ENCODE results near the gene ZNF143.

Gene ZNF143

DNA sequence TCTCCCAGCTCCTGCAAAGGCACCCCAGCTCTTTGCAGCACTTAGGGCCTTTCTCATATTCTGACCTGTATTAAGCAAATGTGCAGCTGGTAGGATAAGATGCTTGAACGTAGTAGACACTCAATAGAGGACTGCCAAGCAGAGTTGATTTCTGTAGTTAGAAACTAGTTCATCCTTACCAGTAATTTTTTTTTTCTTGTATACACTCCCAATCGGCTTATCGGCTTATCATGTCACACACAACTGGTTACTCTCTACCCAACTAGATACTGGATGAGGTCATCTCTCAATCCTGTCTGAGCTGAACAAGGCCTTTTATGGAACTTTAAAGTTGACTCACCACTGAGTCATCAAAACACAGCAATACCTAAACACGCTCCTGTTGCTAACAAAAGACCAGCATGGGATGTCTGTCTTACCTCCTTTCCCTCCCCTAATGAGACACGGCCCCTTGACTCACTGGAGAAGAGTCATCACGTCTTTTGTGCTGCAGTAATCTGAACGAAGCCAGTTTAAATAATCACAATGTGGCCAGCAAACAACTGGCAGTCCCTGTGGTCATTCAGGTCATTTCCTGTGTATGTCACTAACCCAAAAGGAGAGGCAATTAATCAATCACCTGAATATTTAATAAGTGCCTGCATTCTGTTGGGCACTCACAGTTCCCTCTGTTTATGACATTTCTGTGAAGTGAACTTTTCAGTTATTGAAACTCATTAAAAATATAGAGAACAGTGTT, 105.2 kb downstream of the ZNF143 start:
- DNase-seq (ENCODE audit: low read depth): peak; percentile 100
- no peak for TF ChIP-seq CTCF (conservative IDR thresholded peaks at IDR 0.05; ENCODE audit: control insufficient read depth, insufficient read depth, low read depth, low read length)
- no peak overlapping the region for H3K4me3 ChIP-seq (ENCODE audit: control insufficient read depth, low read depth, low read length)

DNA sequence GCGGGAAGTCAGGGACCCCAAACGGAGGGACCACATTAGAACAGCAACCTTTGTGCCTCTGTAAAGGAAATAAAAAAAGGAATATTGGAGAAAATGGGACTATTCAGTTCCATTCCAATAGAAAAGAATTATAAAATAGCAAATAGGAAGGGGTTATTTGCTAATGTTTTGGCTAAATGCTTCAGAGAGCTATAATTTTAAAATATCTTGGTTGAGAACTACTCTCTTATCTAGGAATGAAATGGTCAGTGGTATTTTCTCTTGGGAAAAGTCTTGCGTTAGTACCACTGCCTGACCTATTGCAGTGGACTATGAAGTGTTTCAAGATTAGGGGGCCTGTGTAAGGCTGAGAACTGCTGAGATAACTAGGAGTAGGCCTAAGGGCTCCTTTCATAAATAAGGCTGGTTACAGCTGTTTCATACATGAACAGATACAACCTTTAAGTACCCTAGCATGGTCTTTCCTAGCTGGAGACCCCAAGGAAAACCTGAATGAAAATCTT, 105.8 kb downstream of the ZNF143 start:
- peak; percentile 58 for DNase-seq (ENCODE audit: low read depth)
- no peak overlapping the region for H3K4me3 ChIP-seq (ENCODE audit: control insufficient read depth, low read depth, low read length)
- no peak for TF ChIP-seq CTCF (conservative IDR thresholded peaks at IDR 0.05; ENCODE audit: control insufficient read depth, insufficient read depth, low read depth, low read length)

- no peak overlapping the region for H3K4me3 ChIP-seq (ENCODE audit: control insufficient read depth, low read depth, low read length)
- no peak for DNase-seq (ENCODE audit: low read depth)
- no peak for TF ChIP-seq CTCF (conservative IDR thresholded peaks at IDR 0.05; ENCODE audit: control insufficient read depth, insufficient read depth, low read depth, low read length)
Measured at GRCh38 chr11:9567401-9567800, 106.6 kb downstream of the ZNF143 start.

DNA sequence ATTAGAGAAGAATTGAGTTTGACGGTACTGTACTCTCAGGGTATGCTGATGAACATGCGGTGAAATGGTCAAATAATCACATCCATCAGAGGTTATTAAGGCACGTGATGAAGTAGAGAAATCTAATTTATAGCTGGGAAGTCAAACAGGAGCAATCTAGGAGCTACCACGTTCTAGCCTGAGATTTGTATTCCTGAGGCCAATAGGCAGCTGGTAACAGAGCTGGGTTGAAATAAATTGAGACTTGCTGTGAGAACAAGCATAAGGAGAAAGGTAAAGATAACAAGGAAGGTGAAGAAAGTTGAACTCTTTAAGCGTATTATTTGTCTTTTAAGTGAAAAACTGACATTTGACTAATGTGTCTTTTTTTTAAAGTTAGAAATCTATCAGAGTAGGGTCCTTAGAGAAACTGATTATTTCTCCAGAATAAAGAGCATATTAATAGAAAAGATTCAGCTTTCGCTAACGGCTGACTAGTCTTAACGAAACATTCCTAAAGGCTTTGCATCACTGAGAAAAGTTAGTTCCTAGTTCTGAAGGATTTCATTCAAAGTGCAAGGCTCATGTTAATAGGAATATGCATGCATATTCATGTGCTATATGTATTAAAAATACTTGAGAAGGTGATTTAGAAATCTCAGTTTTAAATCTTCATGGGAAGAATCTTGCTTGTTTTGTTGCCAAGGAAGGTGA, 107.5 kb downstream of the ZNF143 start:
- H3K4me3 ChIP-seq (ENCODE audit: control insufficient read depth, low read depth, low read length): no peak overlapping the region
- DNase-seq (ENCODE audit: low read depth): peak; percentile 14
- no peak for TF ChIP-seq CTCF (conservative IDR thresholded peaks at IDR 0.05; ENCODE audit: control insufficient read depth, insufficient read depth, low read depth, low read length)

- no peak overlapping the region for H3K4me3 ChIP-seq (ENCODE audit: control insufficient read depth, low read depth, low read length)
- DNase-seq (ENCODE audit: low read depth): peak; percentile 90
- no peak for TF ChIP-seq CTCF (conservative IDR thresholded peaks at IDR 0.05; ENCODE audit: control insufficient read depth, insufficient read depth, low read depth, low read length)
Measured at GRCh38 chr11:9568854-9569587, 108.2 kb downstream of the ZNF143 start.

- DNase-seq (ENCODE audit: low read depth): no peak
- no peak overlapping the region for H3K4me3 ChIP-seq (ENCODE audit: control insufficient read depth, low read depth, low read length)
- TF ChIP-seq CTCF (conservative IDR thresholded peaks at IDR 0.05; ENCODE audit: control insufficient read depth, insufficient read depth, low read depth, low read length): no peak
Measured at GRCh38 chr11:9569588-9570164, 108.9 kb downstream of the ZNF143 start.

All from fibroblast of mammary gland (primary cell).